ENCODE measurements around the gene GP5.

Gene GP5

GRCh38 chr3:194351080-194351672 lies 47.9 kb downstream of the GP5 start, which contains the start of gene CPN2:
Gene CPN2 (minus strand): TSS chr3:194351328. CDS start chr3:194342702, 8,626 bp downstream.
- Histone ChIP-seq H2AFZ (ENCODE audit: low read depth, low read length) (no peak within 1 kb of the TSS), H3K4me3 (ENCODE audit: low read length) (no peak within 1 kb of the TSS), H3K9me3 (ENCODE audit: low read length) (no peaks in the 10 kb centered on the region)

DNA sequence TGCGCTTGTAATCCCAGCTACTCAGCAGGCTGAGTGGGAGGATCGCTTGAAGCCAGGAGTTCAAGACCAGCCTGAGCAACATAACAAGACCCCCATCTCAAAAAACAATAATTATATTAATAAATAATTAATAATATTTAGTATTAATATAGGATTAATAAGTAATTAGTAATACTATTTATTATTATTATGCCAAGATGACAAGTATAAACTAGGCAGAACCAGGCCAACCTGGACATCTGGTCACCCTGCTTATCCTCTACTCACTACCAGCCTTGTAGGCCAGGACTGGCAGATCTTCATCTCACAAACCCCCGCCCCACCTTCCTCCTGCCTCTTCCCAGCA lies 48.4 kb downstream of the GP5 start:
- H3K27me3 ChIP-seq (ENCODE audit: insufficient read depth, low read length): peaks cover 4% of the 10 kb centered on the region
- no peaks in the 10 kb centered on the region for H3K36me3 ChIP-seq (ENCODE audit: insufficient read depth, low read length)
- no peaks in the 10 kb centered on the region for H3K4me1 ChIP-seq (ENCODE audit: insufficient read depth, low read length)
- H3K9me3 ChIP-seq (ENCODE audit: low read length): no peaks in the 10 kb centered on the region
- H3K4me3 ChIP-seq (ENCODE audit: low read length): no peak overlapping the region
- H2AFZ ChIP-seq (ENCODE audit: low read depth, low read length): no peak overlapping the region

More at GRCh38 chr3:194351080-194351672, 47.9 kb downstream of the GP5 start, which contains the start of gene CPN2:
- no peaks in the 10 kb centered on the region for H3K36me3 ChIP-seq (ENCODE audit: insufficient read depth, low read length)
- H3K4me1 ChIP-seq (ENCODE audit: insufficient read depth, low read length): no peaks in the 10 kb centered on the region
- H3K27me3 ChIP-seq (ENCODE audit: insufficient read depth, low read length): peaks cover 2% of the 10 kb centered on the region

- H3K4me3 ChIP-seq (ENCODE audit: low read length): no peak overlapping the region
- no peaks in the 10 kb centered on the region for H3K4me1 ChIP-seq (ENCODE audit: insufficient read depth, low read length)
- no peaks in the 10 kb centered on the region for H3K36me3 ChIP-seq (ENCODE audit: insufficient read depth, low read length)
- peaks cover 7% of the 10 kb centered on the region for H3K27me3 ChIP-seq (ENCODE audit: insufficient read depth, low read length)
- H3K9me3 ChIP-seq (ENCODE audit: low read length): no peaks in the 10 kb centered on the region
- H2AFZ ChIP-seq (ENCODE audit: low read depth, low read length): no peak overlapping the region
Observed at GRCh38 chr3:194348354-194348753, 50.7 kb downstream of the GP5 start.

GRCh38 chr3:194346621-194347020 lies 52.4 kb downstream of the GP5 start:
- peaks cover 3% of the 10 kb centered on the region for H3K9me3 ChIP-seq (ENCODE audit: low read length)
- no peak overlapping the region for H2AFZ ChIP-seq (ENCODE audit: low read depth, low read length)
- no peaks in the 10 kb centered on the region for H3K36me3 ChIP-seq (ENCODE audit: insufficient read depth, low read length)
- no peak overlapping the region for H3K4me3 ChIP-seq (ENCODE audit: low read length)
- H3K27me3 ChIP-seq (ENCODE audit: insufficient read depth, low read length): peaks cover 9% of the 10 kb centered on the region
- no peaks in the 10 kb centered on the region for H3K4me1 ChIP-seq (ENCODE audit: insufficient read depth, low read length)

DNA sequence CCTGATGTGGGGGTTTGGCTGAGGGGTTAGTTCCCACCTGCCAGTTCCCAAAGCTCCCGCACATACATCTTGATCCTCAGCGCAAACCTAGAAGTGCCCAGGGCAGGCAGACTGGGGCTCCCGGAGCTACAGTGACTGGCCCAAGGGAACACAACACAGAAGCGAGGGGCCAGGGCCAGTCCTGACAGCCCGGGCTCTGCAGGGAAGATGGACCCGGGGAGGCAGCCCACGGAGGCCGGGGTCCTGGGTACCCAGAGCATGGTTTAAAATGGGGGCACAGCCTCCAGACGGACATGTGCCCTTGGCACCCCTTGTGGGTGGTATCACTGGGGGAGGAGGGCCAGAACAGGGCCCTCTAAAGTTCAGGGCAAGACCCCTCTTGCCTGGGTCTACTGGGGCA lies 53.0 kb downstream of the GP5 start:
- H3K4me1 ChIP-seq (ENCODE audit: insufficient read depth, low read length): no peaks in the 10 kb centered on the region
- H2AFZ ChIP-seq (ENCODE audit: low read depth, low read length): no peak overlapping the region
- no peak overlapping the region for H3K4me3 ChIP-seq (ENCODE audit: low read length)
- H3K9me3 ChIP-seq (ENCODE audit: low read length): peaks cover 3% of the 10 kb centered on the region
- H3K36me3 ChIP-seq (ENCODE audit: insufficient read depth, low read length): no peaks in the 10 kb centered on the region
- peaks cover 9% of the 10 kb centered on the region for H3K27me3 ChIP-seq (ENCODE audit: insufficient read depth, low read length)
